ENCODE measurements around the gene WFDC2. TPM values are rescaled to one million over a fixed set of nuclear protein-coding genes. Genes with fewer than 3 reads are reported as not detected.

WFDC2 gene
- total RNA-seq, 1 donor from 2014 or later: not detected

GRCh38 chr20:45445805-45446562 is 23.6 kb upstream of the WFDC2 start:
- Histone ChIP-seq H3K4me1 (no peaks in the 10 kb centered on the region), H3K36me3 (no peaks in the 10 kb centered on the region), H3K27me3 (ENCODE audit: low read depth) (peaks cover 7% of the 10 kb centered on the region), H3K27ac (replicated peaks) (no peak overlapping the region), H3K9me3 (replicated peaks) (no peaks in the 10 kb centered on the region), H3K4me3 (no peak overlapping the region)
- intact Hi-C loops (cut with micrococcal nuclease): loop anchor here (5.0 kb wide), 1 partner anchor 119 kb away; no protein-coding TSS in a partner anchor
- DNase-seq: no peak
- peak; percentile 41 for TF ChIP-seq CTCF (IDR thresholded peaks at IDR 0.05; ENCODE audit: borderline replicate concordance)

- Histone ChIP-seq H3K9me3 (replicated peaks) (no peaks in the 10 kb centered on the region), H3K4me3 (no peak overlapping the region), H3K27ac (replicated peaks) (no peak overlapping the region), H3K27me3 (ENCODE audit: low read depth) (peaks cover 10% of the 10 kb centered on the region), H3K4me1 (no peaks in the 10 kb centered on the region), H3K36me3 (no peaks in the 10 kb centered on the region)
- intact Hi-C loops (cut with micrococcal nuclease): loop anchor here (5.0 kb wide), 1 partner anchor 121 kb away; no protein-coding TSS in a partner anchor
- no peak for TF ChIP-seq CTCF (IDR thresholded peaks at IDR 0.05; ENCODE audit: borderline replicate concordance)
- no peak for DNase-seq
Observed at GRCh38 chr20:45448270-45448669, 21.3 kb upstream of the WFDC2 start.

- Histone ChIP-seq H3K27me3 (ENCODE audit: low read depth) (peaks cover 6% of the 10 kb centered on the region), H3K4me3 (no peak overlapping the region), H3K9me3 (replicated peaks) (no peaks in the 10 kb centered on the region), H3K36me3 (no peaks in the 10 kb centered on the region), H3K4me1 (no peaks in the 10 kb centered on the region), H3K27ac (replicated peaks) (peak overlapping the region; percentile 12)
- no peak for DNase-seq
- no peak for TF ChIP-seq CTCF (IDR thresholded peaks at IDR 0.05; ENCODE audit: borderline replicate concordance)
- intact Hi-C loops (cut with micrococcal nuclease): loop anchor here (5.0 kb wide), 1 partner anchor 122 kb away; no protein-coding TSS in a partner anchor
Observed at GRCh38 chr20:45449528-45449927, 20.0 kb upstream of the WFDC2 start.

- TF ChIP-seq CTCF (IDR thresholded peaks at IDR 0.05; ENCODE audit: borderline replicate concordance): peak; percentile 73
- DNase-seq: no peak
- no peaks in the 10 kb centered on the region for H3K4me1 ChIP-seq
- peaks cover 3% of the 10 kb centered on the region for H3K27me3 ChIP-seq (ENCODE audit: low read depth)
- H3K9me3 ChIP-seq (replicated peaks): no peaks in the 10 kb centered on the region
- no peak overlapping the region for H3K27ac ChIP-seq (replicated peaks)
- intact Hi-C loops (cut with micrococcal nuclease): no loop called here
- H3K36me3 ChIP-seq: no peaks in the 10 kb centered on the region
- no peak overlapping the region for H3K4me3 ChIP-seq
Observed at GRCh38 chr20:45450097-45450818, 19.3 kb upstream of the WFDC2 start.

GRCh38 chr20:45452238-45452637 is 17.3 kb upstream of the WFDC2 start:
- no peak for TF ChIP-seq CTCF (IDR thresholded peaks at IDR 0.05; ENCODE audit: borderline replicate concordance)
- Histone ChIP-seq H3K27ac (replicated peaks) (no peak overlapping the region), H3K27me3 (ENCODE audit: low read depth) (peaks cover 3% of the 10 kb centered on the region), H3K4me1 (no peaks in the 10 kb centered on the region), H3K4me3 (no peak overlapping the region), H3K9me3 (replicated peaks) (no peaks in the 10 kb centered on the region), H3K36me3 (no peaks in the 10 kb centered on the region)
- DNase-seq: no peak
- intact Hi-C loops (cut with micrococcal nuclease): no loop called here
